K562 (cell line): Measurements from ENCODE around the gene LEUTX. TPM values are rescaled to one million over a fixed set of nuclear protein-coding genes. Genes with fewer than 3 reads are reported as not detected.

Experiments
- ATF6 ChIP-seq: sonication (generic); formaldehyde crosslinking; IDR thresholded peaks from 2 replicates; pipeline ENCODE4 v1.4.0; 2020; ENCODE audit warnings: mild to moderate bottlenecking, missing genetic modification reagents
- CHCHD3 ChIP-seq: fragments of 250-450 bp; sonication (Bioruptor Pico); IDR thresholded peaks from 2 replicates; pipeline ENCODE4 v2.1.2; 2022; ENCODE audit warnings: mild to moderate bottlenecking
- CSDE1 ChIP-seq, 2 experiments: fragments of 450-650 bp; IDR thresholded peaks; 2 replicates each; pipeline ENCODE4 v1.6.1; 2016; ENCODE audit warnings: mild to moderate bottlenecking in 1 of 2
- FOXJ3 ChIP-seq: sonication (generic); formaldehyde crosslinking; IDR thresholded peaks from 2 replicates; pipeline ENCODE4 v1.4.0; 2020; ENCODE audit warnings: mild to moderate bottlenecking, missing genetic modification reagents
- HDAC8 ChIP-seq: fragments of 450-650 bp; IDR thresholded peaks from 2 replicates; pipeline ENCODE4 v1.6.1; 2016; ENCODE audit warnings: mild to moderate bottlenecking, missing genetic modification characterization, moderate library complexity, missing compliant biosample characterization
- HDGF ChIP-seq: fragments of 450-650 bp; IDR thresholded peaks from 2 replicates; pipeline ENCODE4 v1.6.1; 2016
- HIVEP1 ChIP-seq: fragments of 250-450 bp; sonication (Bioruptor Pico); IDR thresholded peaks from 2 replicates; pipeline ENCODE4 v1.4.0; 2020; ENCODE audit warnings: mild to moderate bottlenecking
- HNRNPL ChIP-seq: fragments of 200-400 bp; formaldehyde crosslinking; IDR thresholded peaks from 2 replicates; pipeline ENCODE4 v1.6.1; 2017; ENCODE audit warnings: low read depth, mild to moderate bottlenecking, low read length
- MYC ChIP-seq, 2 experiments: fragments of 250-450 bp in 1 of 2; sonication (Bioruptor Pico) in 1 of 2; IDR thresholded peaks; 2 replicates each; pipeline versions ENCODE4 v1.5.1 to v1.6.1; 2012 to 2021; ENCODE audit warnings: low read depth in 2 of 2, borderline replicate concordance in 1 of 2, improper control_type of control experiment in 1 of 2, low read length in 1 of 2, mild to moderate bottlenecking in 1 of 2, moderate library complexity in 1 of 2
- NBN ChIP-seq: fragments of 450-650 bp; IDR thresholded peaks from 2 replicates; pipeline ENCODE4 v1.6.1; 2016; ENCODE audit warnings: low read depth, mild to moderate bottlenecking
- NRF1 ChIP-seq, 2 experiments: fragments of 450-650 bp; IDR thresholded peaks in 1 of 2; conservative IDR thresholded peaks in 1 of 2; 2 replicates each; pipeline ENCODE4 v1.6.1; 2014; ENCODE audit warnings: mild to moderate bottlenecking in 2 of 2
- POU5F1 ChIP-seq: fragments of 150-350 bp; IDR thresholded peaks from 2 replicates; pipeline ENCODE4 v1.6.1; 2014; ENCODE audit warnings: borderline replicate concordance, low read length, low read depth, mild to moderate bottlenecking; ENCODE audit not compliant: partially characterized antibody
- PPARD ChIP-seq: fragments of 250-450 bp; sonication (Bioruptor Pico); IDR thresholded peaks from 2 replicates; pipeline ENCODE4 v1.8.0; 2022; ENCODE audit warnings: inconsistent platforms, mild to moderate bottlenecking, moderate library complexity
- RAD21 ChIP-seq, 2 experiments: fragments of 250-450 bp in 1 of 2; fragments of 450-650 bp in 1 of 2; sonication (Bioruptor Pico) in 1 of 2; formaldehyde crosslinking in 1 of 2; IDR thresholded peaks in 1 of 2; conservative IDR thresholded peaks in 1 of 2; 2 replicates each; pipeline versions ENCODE4 v1.4.0 to v1.8.0; 2020 to 2022; ENCODE audit warnings: mild to moderate bottlenecking in 2 of 2, moderate library complexity in 1 of 2
- RFX1 ChIP-seq: fragments of 450-650 bp; IDR thresholded peaks from 2 replicates; pipeline ENCODE4 v1.6.1; 2016; ENCODE audit warnings: mild to moderate bottlenecking, moderate library complexity
- RUNX1 ChIP-seq: sonication (generic); IDR thresholded peaks from 2 replicates; pipeline ENCODE4 v1.6.1; 2016; ENCODE audit warnings: antibody characterized with exemption, low read depth
- SETDB1 ChIP-seq: IDR thresholded peaks from one replicate; pipeline ENCODE4 v1.6.1; 2012; ENCODE audit warnings: low read length, control low read depth, inconsistent platforms
- SIN3A ChIP-seq, 2 experiments: fragments of 150-350 bp in 1 of 2; IDR thresholded peaks; 2 replicates each; pipeline ENCODE4 v1.6.1; 2011 to 2016; ENCODE audit warnings: borderline replicate concordance in 2 of 2, low read depth in 2 of 2, low read length in 2 of 2, mild to moderate bottlenecking in 2 of 2, moderate library complexity in 2 of 2; ENCODE audit not compliant: control insufficient read depth in 1 of 2
- TEAD4 ChIP-seq, 2 experiments: sonication (generic) in 1 of 2; formaldehyde crosslinking in 1 of 2; IDR thresholded peaks; 2 replicates each; pipeline versions ENCODE4 v1.6.1 to v1.8.0; 2012 to 2022; ENCODE audit warnings: borderline replicate concordance in 1 of 2, inconsistent platforms in 1 of 2, low read length in 1 of 2, mild to moderate bottlenecking in 1 of 2, missing genetic modification reagents in 1 of 2
- XRCC3 ChIP-seq: fragments of 450-650 bp; IDR thresholded peaks from 2 replicates; pipeline ENCODE4 v1.6.1; 2017; ENCODE audit warnings: mild to moderate bottlenecking, moderate library complexity
- XRCC4 ChIP-seq: IDR thresholded peaks from one replicate; pipeline ENCODE4 v1.6.1; 2011; ENCODE audit not compliant: insufficient read depth, insufficient read length; ENCODE audit errors: extremely low read depth
- ZBTB33 ChIP-seq: sonication (generic); formaldehyde crosslinking; IDR thresholded peaks from 2 replicates; pipeline ENCODE4 v1.8.1; 2023; ENCODE audit warnings: mild to moderate bottlenecking, missing genetic modification reagents
- ZNF282 ChIP-seq: sonication (generic); formaldehyde crosslinking; IDR thresholded peaks from 2 replicates; pipeline ENCODE4 v1.8.1; 2023; ENCODE audit warnings: missing genetic modification reagents
- ZNF384 ChIP-seq: IDR thresholded peaks from 2 replicates; pipeline ENCODE4 v1.6.1; 2012; ENCODE audit warnings: low read depth, low read length, improper control_type of control experiment
- ZNF444 ChIP-seq: fragments of 250-450 bp; sonication (Bioruptor Pico); IDR thresholded peaks from 2 replicates; pipeline ENCODE4 v1.4.0; 2020; ENCODE audit warnings: mild to moderate bottlenecking, moderate library complexity
- polyA plus RNA-seq, 8 experiments: library from polyadenylated mRNA; depleted of rRNA in 4 of 8; stranded (reverse) in 5 of 8; unstranded in 3 of 8; fragments of >200 nt; fragmentation: Nextera tagmentation in 2 of 8; fragmentation: Illumina TruSeq in 1 of 8; extraction: Ambion mirVana in 2 of 8; extraction: Trizol in 1 of 8; gene quantifications; 2 replicates each; pipeline versions ENCODE4 v1.2.1 to v1.2.3, GENCODE V29; 2011 to 2014; ENCODE audit warnings: inconsistent platforms in 1 of 8, missing spikeins in 1 of 8
- total RNA-seq, 7 experiments: library from RNA; depleted of rRNA in 6 of 7; stranded (reverse); fragments of >200 nt in 6 of 7; fragmentation: Illumina TruSeq in 2 of 7; extraction: Trizol in 2 of 7; gene quantifications; 2 replicates each; pipeline versions ENCODE4 v1.2.1 to v1.2.3, GENCODE V29; 2011 to 2021; ENCODE audit warnings: low replicate concordance in 1 of 7

The LEUTX gene
- total and polyA plus RNA-seq, 9 of the 15 experiments (the other 6 are each of a cell fraction or from before 2014, with no cell fraction given): not detected

- TF ChIP-seq SETDB1 (no peak), RFX1 (peak; percentile 99), HDAC8 (tag) (0 out of 2 replicates have a peak, but pooled peaks have one; percentile 45), NRF1 (conservative IDR thresholded peaks at IDR 0.05 in 1 of 2, IDR thresholded peaks at IDR 0.05 in 1 of 2) (no peak), ZNF444 (CRISPR knock-in tag) (no peak), ZNF384 (no peak), RAD21 (CRISPR knock-in tag; conservative IDR thresholded peaks at IDR 0.05 in 1 of 2, IDR thresholded peaks at IDR 0.05 in 1 of 2) (no peak), ATF6 (no peak), CSDE1 (IDR thresholded peaks at IDR 0.05) (peak in 1 of 2 experiments; percentile 93; a peak in 2 of 4 replicates), POU5F1 (no peak), MYC (IDR thresholded peaks at IDR 0.05; ENCODE audit: low read depth, low read length) (peak; percentile 93), MYC (CRISPR knock-in tag; IDR thresholded peaks at IDR 0.05; ENCODE audit: borderline replicate concordance, low read depth) (peak; percentile 87; the same call in 1 of the 2 replicates), ZNF282 (CRISPR knock-in tag) (no peak), TEAD4 (IDR thresholded peaks at IDR 0.05; ENCODE audit: low read length) (peak; percentile 28), TEAD4 (CRISPR knock-in tag; IDR thresholded peaks at IDR 0.05; ENCODE audit: borderline replicate concordance) (no peak), FOXJ3 (CRISPR knock-in tag) (no peak), NBN (peak; percentile 69; the same call in 1 of the 2 replicates), HIVEP1 (no peak), XRCC3 (no peak), CHCHD3 (CRISPR knock-in tag) (no peak), XRCC4 (no peak), RUNX1 (no peak), PPARD (no peak), HNRNPL (no peak), HDGF (no peak), SIN3A (IDR thresholded peaks at IDR 0.05; ENCODE audit: borderline replicate concordance in 2 of 2, control insufficient read depth in 1 of 2, low read depth in 2 of 2, low read length in 2 of 2) (peak; percentile 54 to 88; a peak in 2 of 4 replicates), ZBTB33 (CRISPR knock-in tag) (no peak; the same call in none of the 2 replicates)
Measured at GRCh38 chr19:39833464-39834286, 55.0 kb downstream of the LEUTX start, which contains the start of gene DYRK1B (continued).
